DMS153 treated with DMSO at 0.1 percent for 48 hours (cell line): ENCODE data around the gene NDUFA9.

Experiments
- DNase-seq: peaks from one replicate; lab custom pipeline; 2025; ENCODE audit not compliant: unreplicated experiment; lab: John Stamatoyannopoulos, UW

Gene NDUFA9

DNA sequence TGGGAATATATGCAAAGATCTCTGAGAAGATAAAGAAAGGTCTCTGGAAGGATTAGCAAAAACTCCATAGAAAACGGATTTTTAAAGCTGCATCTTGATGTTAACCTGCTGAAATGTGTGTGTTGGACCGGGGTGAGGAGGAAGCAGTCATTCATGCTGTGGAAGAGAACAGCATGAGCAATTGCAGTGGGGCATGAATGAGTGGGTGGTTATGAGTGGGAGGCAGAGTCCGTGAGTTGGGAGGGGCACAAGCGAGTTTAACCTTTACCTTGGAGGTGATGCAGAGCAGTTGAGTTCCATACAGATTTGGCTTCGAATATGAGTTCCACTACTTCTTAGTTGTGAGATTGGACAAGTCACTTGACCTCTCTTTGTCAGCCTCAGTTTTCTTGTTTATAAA lies 41.8 kb downstream of the NDUFA9 start:
- DNase-seq = no peak
